ENCODE results near the gene AK2.
"Not testable (repeated sequence)": the region's sequence is repeated elsewhere in the genome, so short reads cannot be mapped to it uniquely, and the experiment has no call there.

AK2 gene

GRCh38 chr1:33024430-33025179 is 12.1 kb downstream of the AK2 start:
- DNase-seq (ENCODE audit: low read depth in 2 of 2), result not testable (repeated sequence)

GRCh38 chr1:33022650-33023200 is 14.0 kb downstream of the AK2 start:
- DNase-seq (ENCODE audit: low read depth in 2 of 2), result no peak

DNA sequence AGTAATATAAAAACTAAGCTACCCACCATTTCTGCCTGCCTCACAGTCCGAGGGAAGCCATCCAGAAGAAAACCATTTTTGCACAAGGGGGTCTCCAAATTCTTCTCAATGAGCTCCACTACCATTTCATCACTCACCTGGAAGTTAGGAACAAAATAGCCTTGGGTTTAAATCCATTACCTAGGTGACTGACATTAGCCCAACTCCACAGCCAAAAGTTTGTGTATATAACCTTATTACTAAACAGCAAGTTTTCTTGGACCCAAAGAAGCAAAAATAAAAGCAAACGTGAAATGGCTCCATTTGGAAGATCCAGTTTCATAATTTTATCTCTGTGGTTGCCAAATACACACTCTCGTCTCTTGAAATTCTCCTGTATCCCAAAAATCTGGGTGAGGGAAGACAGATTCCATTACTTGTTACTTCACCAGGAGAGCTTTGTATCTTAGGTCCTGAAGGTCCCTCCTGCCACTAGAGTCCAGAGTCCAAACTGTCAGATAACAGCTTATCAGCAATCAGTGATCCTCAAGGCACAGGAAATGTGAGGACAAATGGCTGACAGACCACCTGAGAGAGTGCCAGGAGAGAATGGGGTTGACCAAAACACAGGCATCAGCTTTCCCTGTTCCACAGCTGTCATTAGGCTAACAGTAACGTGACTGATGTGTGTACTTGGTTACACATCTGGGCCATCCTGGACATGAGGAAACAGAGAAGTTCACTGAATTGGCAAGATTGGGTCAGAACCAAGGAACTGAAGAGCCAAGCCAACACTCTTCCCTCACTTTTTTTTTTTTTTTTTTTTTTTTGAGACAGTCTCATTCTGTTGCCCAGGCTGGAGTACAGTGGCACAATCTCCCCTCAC is 14.9 kb downstream of the AK2 start:
- no peak for DNase-seq (ENCODE audit: low read depth in 2 of 2)

DNA sequence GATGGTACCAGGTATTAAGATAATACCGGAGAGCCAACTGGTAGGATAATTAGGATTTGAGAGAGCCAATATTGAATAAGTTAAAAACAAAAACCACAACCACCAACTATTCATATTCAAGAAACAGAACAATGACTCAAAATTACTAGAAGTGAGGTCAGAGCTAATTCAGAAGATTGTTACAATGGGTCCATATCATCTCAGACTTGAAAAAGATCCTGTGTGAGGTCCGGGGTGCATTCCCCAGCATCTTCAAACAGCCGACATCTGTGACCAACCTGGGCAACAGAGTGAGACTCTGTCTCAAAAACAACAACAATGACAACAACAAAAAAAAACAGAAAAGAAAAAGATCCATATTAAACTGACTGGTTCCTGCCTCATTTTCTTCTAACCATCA is 18.6 kb downstream of the AK2 start:
- no peak for DNase-seq (ENCODE audit: low read depth in 2 of 2)

DNA sequence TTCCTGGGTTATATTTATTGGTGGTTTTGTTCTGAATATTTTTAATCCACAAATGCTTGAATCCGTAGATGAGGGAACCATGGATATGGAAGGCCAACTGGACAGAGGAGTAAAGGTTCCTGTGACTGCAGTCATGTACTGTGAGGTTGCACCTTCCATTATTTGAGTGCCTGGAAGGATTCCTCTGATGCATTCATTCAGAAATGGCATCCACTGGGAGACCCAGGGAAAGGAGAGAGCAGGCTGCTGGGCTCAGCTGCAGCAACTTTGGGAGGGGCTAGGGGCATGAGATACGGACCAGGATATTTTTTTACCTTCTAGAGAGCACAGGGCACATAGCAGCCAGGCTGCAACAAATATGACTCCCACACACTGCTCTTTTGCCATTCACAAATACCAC is 19.5 kb downstream of the AK2 start:
- no peak for DNase-seq (ENCODE audit: low read depth in 2 of 2)

DNA sequence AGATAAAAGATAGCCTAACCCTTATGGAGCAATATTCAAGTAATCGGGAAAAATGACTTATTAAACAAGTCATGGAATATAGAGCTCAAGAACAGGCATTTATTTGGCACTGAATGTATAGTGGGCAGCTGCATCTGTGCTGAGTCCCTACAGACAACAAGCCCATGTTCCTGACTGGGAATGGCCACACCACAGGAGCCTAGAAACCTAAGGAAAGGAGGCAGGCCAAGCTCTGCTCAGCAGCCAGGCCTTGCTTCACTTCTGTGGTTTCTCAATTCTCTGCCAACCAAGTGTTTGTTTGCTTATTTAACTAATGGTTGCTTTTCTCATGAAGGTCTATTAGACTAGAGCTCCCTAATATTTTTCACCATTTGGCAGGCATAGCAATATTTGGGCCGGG is 21.5 kb downstream of the AK2 start:
- no peak for DNase-seq (ENCODE audit: low read depth in 2 of 2)

GRCh38 chr1:33014464-33015163 is 22.1 kb downstream of the AK2 start:
- no peak for DNase-seq (ENCODE audit: low read depth in 2 of 2)

DNA sequence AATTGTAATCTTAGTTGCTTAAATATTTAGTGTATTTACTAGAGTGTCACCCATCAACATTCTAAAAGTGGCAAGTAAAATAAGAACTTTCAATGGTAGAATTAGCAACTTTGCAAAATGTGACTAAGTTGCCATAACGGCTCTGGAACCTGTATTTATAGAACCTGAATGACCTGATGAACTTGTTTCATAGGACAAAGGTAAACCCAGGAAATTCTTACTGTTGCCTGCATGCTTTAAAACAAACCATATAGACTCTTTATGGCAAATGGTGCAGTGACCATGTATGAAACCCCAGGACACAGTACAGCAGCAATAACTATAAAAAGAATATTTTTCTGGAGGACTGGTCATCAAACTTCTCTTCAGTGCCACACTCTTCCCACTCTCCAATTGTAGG is 22.9 kb downstream of the AK2 start:
- DNase-seq (ENCODE audit: low read depth in 2 of 2), result no peak

GRCh38 chr1:33012165-33012564 is 24.5 kb downstream of the AK2 start:
- no peak for DNase-seq (ENCODE audit: low read depth in 2 of 2)

DNA sequence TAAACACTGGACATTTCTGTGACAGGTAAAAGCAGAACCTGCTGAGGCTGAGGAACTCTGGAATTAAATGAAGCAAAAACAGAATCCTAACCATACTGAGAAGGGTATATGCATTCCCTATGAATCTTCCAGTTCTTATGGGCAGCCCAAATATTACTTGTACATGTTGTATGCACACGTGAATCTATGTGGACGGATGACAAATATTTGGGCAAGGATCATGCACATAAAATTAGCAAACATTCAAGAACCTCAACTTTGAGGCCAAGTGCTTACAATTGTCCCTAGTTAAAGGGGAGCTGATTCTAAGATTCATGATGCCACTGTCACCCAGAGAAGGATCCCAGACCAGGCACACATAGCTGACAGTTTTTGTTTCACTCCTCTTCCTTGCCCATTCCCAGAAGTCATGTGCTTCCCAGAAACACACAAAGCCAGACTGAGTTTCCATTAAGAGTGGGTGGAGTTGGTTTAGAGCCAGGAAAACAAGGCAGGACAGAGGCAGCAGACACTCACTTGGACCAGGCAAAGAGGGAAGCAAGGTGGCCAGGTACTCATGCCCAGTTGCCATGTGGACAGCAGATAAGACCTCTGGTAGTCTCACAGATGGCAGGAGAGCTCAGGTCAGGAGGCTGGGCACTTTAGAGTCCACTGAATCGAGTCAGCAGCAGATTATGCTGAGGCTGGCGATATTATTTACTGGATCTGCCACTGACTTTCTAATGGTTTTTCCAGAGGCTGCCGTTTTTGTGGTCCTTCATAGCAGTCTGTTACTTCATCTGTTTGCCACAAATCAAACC is 25.6 kb downstream of the AK2 start:
- DNase-seq (ENCODE audit: low read depth in 2 of 2), result no peak

DNA sequence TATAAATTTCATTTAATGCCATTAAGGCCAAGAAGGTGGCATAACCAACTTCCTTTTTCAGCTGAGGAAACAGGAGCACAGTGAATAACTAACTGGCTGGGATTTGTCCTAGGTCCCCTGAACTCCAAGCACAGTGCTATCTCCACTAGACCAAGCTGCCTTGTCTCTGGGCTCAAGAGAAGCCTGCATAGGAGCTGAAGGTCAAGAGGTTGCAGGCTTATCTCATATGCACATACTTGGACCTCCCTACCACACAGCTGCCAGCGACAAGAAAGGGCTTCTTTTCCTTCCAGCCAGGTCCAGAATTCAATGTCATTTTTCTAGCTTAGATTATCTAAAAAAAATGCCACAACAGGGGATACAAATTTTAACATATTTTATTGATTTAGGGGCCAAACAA is 27.1 kb downstream of the AK2 start:
- no peak for DNase-seq (ENCODE audit: low read depth in 2 of 2)

DNA sequence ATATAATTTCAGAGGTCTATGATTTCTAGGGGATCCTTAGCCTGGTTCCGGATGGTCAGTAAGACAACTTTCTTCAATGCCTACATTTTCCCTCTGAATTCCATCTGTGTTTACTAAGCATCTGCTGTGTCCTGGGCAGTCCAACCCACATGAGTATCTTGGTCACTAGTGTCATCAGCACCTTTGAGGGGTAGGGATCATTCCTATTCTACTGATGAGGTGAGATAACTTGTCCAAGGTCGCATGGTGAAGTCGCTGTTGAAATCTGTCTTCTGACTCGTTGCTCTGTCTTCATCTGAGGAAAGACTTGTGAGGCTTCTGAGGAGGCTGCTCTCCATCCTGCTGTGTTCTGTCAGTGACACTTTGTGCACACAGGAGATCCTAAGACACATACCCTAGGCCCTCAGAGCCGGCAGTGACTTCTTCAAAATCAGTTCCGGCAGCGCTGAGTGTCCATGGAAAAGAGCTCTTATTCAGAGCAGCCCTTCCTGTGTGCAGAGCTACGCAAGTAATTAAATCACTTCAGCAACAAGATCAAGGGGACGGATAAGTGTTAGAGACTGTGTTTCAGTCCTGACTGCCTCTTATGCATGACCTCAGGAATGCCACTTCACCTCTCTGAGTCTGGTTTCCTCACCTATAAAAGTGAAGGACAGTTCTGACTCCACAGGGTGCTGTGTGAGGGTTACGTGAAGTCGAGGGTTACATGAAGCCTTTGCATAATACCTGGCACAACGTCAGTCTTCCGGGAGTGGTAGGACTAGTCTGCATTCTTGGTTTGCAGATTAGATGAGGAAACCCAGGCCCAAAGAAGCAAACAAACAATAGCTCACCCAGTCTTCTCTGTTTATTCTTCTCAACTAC is 28.4 kb downstream of the AK2 start:
- DNase-seq (ENCODE audit: low read depth in 2 of 2), result no peak

- DNase-seq (ENCODE audit: low read depth in 2 of 2), result no peak
Measured at GRCh38 chr1:33007190-33008050, 29.3 kb downstream of the AK2 start.

DNA sequence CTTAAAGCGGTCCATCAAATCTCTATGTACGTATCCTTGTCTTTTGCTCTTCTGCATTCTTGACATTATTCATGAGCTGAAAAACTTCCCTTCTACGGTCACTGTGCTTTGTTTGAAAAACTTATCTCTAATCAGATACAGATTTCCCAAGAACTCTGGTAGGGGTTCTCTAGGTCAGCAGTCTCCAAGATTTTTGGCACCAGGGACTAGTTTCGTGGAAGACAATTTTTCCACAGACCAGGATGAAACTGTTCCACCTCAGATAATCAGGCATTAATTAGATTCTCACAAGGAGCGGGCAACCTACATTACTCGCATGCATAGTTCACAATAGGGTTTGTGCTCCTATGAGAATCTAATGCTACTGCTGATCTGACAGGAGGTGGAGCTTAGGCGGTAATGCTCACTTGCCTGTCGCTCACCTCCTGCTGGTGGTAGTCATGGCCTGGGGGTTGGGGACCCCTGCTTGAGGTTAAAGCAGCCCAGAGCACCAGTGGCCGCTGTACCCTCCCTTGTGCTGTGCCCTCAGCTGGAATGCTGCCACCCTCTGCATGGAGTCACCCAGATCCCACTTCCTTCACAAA is 30.8 kb downstream of the AK2 start:
- DNase-seq (ENCODE audit: low read depth in 2 of 2), result no peak

GRCh38 chr1:33005117-33005837 is 31.4 kb downstream of the AK2 start:
- no peak for DNase-seq (ENCODE audit: low read depth in 2 of 2)

DNA sequence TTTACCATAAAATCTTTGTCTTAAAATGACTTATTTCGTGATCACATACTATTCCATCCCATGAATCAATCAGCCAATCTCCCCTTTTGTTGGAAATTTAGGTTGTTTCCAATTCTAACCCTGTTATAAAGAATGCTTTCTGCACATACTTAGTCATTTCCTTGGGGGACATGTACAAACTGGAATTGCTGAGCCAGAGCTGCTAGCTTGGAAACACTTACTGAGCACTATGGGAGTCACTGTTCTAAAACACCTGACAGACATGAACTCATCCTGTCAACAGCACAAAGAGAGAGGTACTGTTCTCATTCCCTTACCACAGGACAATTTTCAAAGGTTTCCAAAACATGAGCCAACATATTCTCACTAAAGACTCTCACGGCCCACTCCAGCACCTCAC is 32.1 kb downstream of the AK2 start:
- no peak for DNase-seq (ENCODE audit: low read depth in 2 of 2)

DNA sequence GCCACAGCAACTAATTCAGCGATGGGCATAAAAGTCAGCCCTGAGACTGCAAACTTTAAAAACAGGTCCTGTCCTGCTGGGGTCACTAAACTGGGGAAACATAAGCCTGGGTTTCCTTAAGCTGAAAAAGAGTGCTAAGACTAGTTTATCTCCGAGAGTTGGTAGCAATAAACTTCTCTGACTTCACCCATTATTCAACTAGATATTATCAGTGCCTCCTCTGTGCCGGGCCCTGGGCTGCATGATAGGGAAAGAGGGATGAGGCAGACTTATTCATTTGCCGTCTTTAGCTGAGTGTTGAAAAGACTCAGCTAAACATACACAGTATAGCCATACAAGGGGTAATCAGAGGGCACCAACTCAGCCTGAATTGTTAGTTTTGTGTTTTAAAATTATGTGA is 33.0 kb downstream of the AK2 start:
- no peak for DNase-seq (ENCODE audit: low read depth in 2 of 2)

DNA sequence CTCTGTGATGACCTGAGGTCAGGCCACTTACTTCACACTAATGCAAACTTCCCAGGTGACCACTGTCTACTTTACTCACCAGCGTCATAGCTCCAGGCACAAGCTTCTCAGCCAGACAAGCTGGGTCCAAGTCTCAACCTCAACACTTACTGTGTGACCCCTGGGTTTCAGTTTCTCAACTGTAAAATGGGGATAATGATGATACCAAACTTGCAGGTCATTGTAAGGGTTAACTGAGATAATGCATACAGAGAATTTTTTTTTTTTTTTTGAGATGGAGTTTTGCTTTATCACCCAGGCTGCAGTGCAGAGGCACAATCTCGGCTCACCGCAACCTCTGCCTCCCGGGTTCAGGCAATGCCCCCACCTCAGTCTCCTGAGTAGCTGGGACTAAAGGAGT is 34.7 kb downstream of the AK2 start:
- DNase-seq (ENCODE audit: low read depth in 2 of 2), result no peak
